HCEC 1CT (cell line): Measurements from ENCODE around the gene ADAD1.

Experiments
- DNase-seq: peaks from one replicate; pipeline ENCODE4 v3.0.0-alpha.2; 2017

ADAD1 gene

DNA sequence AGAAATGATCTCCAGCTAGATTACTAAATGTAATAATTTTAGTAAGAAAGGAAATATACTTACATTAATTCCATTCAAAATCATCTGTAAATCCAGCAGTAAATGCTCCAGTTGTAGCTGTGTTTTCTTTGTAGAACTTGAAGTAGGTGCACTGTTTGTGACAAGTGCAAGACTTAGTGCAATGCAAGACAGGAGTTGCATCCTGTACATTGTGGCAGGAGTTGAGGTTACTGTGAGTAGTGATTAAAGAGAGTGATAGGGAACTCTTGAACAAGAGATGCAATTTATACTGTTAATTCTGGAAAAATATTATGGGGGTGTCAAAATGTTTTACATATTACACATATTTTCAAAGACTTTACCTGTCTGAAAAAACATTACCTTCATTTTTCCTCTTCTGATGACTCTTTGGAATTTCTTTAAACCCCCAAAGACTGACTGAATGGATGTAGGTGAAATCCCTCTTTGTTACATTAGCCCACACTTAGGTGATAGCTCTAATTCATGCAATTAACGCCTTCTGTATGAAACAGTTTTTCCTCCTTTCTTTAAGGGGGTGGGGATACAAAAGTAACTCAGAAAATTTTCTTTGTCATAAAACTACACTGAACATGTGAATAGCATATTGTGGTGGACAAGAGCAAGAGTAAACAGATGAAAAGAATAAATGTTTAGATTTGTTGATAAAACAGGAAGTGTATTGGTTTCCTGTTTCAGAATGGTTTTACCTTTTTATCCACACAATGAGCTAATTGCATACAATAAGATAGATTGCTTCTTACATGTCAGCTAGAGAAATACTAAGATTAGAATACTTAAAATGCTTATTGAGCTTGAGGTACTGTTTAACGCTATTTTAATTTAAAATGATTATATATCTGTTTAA, 77.7 kb downstream of the ADAD1 start, which contains the start of gene IL2:
IL2 (minus strand) TSS at position 495 of the 886 bp plus-strand sequence; CDS start at position 210, 285 bp downstream.
- no peak for DNase-seq

DNA sequence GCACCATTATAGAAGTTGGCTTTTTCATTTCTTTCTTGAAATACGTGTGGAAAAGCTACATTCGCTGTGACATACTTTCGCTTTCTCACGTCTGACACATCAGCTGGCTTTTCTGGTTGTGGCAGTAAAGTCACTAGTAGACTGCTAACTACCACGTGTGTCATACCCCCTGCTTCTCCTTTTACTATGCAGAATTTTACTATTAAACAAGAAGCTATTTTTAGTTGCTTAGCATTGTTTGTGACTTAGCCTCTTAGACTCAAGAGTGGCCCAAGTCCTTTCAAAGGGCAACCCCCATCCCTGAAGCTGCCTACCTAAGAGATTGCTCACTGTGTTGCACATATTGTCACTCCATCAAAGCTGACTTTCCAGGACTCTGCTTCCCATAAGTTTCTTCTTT, 79.8 kb downstream of the ADAD1 start:
- DNase-seq, result no peak

DNA sequence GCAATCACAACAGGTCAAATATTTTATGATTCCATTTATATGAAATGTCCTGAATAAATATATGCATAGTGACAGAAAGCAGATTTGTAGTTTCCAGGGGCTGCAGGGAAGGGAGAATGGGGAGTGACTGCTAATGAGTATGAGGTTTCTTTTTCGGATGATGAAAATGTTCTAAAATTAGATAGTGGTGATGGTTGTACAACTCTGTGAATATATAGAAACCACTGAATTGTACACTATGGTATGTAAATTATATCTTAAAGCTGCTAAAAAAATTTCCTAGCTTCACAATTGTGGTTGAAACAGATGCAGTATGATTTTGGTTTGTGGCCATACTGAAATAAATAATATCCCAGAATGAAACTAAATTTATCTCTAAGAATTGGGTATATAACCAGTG, 90.6 kb downstream of the ADAD1 start:
- DNase-seq, result no peak

DNA sequence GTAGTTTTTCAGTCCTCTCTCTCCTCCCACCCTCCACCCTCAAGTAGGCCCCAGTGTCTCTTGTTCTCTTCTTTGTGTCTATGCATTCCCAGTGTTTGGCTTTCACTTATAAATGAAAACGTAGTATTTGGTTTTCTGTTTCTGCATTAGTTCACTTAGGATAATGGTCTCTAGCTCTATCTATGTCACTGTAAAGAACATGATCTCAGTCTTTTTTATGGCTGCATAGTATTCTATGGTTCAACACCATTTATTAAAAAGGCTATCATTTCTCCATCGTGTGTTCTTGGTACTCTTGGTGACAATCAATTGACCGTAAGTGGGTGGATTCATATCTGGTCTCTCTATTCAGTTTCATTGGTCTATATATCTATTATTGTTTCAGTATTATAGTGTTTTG, 96.4 kb downstream of the ADAD1 start:
- no peak for DNase-seq

DNA sequence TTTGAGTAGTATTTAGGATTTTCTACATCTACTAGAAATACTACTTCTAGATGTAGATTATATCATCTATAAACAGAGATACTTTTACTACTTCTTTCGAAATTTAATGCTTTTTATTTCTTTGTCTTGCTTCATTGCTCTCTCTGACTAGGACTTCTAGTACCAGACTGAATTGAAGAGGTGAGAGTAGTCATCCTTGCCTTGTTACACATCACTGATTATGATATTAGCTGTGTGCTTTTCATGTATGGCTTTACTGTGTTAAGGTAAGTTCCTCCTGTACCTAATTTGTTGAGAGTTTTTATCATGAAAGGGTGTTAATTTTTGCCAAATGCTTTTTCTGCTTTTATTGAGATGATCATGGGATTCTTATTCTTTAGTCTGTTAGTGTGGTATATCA, 97.3 kb downstream of the ADAD1 start:
- no peak for DNase-seq

DNA sequence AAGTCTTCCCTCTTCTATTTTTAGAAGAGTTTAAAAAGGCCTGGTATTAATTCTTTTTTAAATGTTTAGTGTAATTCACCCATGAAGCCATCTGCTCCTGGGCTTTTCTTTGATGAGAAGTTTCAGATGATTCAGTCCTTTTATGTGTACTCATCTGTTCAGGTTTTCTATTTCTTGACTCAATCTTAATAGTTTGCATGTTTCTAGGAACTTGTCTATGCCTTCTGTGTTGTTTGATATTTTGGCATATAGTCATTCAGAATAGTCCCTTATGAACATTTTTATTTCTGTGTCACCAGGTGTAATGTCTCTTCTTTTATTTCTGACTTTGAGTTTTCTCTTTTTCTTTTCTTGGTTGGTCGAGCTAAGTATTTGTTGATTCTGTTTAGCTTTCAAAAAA, 97.9 kb downstream of the ADAD1 start:
- DNase-seq, result no peak
